Spleen (tissue), 7 donors: Measurements from ENCODE around the gene ME3.

Experiments used
- CTCF ChIP-seq, 11 experiments: fragments of 200-600 bp in 7 of 11; fragments of 450-650 bp in 4 of 11; sonication (generic) in 4 of 11; IDR thresholded peaks in 8 of 11; conservative IDR thresholded peaks in 3 of 11; 1 replicate in 7 of 11; 2 replicates in 4 of 11; pipeline versions ENCODE4 v1.4.0 to v1.8.0; 2016 to 2021; ENCODE audit warnings: antibody characterized with exemption in 11 of 11, inconsistent platforms in 4 of 11, mild to moderate bottlenecking in 1 of 11
- POLR2A ChIP-seq, 3 donors: fragments of 450-650 bp; IDR thresholded peaks; one replicate each; pipeline ENCODE4 v1.5.1; 2017; ENCODE audit warnings: antibody characterized with exemption in 3 of 3, mild to moderate bottlenecking in 1 of 3
- donor health status: DM: no; HTN: no; CAD: no; lungs with moderate emphysema.
- donor health status: DM: no; HTN: no; CAD: no.
- donor health status: DM: no; HTN: no; CAD: no.

- TF ChIP-seq CTCF (IDR thresholded peaks at IDR 0.05 in 8 of 11, conservative IDR thresholded peaks at IDR 0.05 in 3 of 11) = no peak
- no peak for TF ChIP-seq POLR2A (IDR thresholded peaks at IDR 0.05)
Measured at GRCh38 chr11:86663761-86664160, 8.7 kb downstream of the ME3 start.
